ENCODE data around the gene MRPS31.

MRPS31 gene

DNA sequence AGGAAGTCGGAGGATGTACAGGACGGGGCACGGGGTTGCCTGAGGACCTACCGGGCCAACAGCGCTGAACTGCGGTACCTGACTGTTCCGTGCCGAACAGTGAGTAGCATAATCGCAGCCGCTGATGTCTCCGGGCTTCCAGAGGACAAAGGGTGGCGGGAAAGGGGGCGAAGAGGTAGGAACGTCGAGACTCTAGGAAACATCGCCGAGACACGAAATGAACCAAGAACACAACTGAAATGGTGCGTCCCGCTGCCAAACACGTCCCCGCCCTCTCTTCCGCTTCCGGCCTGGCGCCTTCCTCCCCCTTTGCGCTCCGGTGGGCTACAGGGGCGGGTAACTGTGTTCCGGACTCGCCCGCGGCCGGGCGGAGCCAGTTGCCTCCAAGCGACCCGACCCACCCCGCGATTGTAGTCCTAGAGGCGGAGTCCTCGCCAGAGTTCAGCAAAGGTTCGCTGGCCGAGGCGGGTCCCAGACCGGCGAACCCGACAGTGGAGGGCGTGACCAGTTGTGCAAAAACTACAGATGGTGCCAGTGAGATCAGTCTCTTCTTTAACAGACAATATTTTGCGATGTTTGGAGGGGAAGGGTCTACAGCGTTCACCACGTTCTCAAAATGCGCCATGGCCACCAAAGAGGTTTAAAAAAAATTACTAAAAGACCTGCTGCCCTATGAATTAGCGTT, at the start of gene MRPS31:
Gene MRPS31, minus strand, starts transcription at position 257 of the 685 bp plus-strand sequence. Its CDS starts 54 bp downstream, at position 203.
- peak; percentile 94 for DNase-seq (ENCODE audit: low spot score)

DNA sequence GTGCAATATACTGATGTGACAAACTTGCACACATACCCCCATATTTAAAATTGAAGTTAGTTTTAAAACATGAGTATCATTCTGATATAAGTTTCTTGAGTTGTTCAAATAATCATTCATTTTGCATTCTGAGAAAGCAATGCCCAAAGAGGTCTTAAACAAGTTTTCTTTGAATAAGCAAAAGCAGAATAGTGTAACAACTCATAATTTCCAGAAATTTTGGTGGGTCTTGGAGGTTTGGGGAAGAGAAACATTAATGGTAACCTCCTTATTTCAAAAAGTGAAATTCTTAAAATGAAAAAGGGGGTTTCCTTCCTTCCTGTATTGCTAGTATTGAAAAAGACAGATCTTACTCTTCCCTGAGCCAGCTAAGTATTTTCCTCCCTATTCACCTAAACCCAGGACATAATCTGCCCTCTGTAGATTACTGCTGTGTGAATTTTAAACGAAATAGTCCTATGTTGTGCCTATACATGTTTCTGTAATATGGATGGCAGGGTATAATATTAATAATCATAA, 48.9 kb upstream of the MRPS31 start:
- no peak for DNase-seq (ENCODE audit: low spot score)

DNA sequence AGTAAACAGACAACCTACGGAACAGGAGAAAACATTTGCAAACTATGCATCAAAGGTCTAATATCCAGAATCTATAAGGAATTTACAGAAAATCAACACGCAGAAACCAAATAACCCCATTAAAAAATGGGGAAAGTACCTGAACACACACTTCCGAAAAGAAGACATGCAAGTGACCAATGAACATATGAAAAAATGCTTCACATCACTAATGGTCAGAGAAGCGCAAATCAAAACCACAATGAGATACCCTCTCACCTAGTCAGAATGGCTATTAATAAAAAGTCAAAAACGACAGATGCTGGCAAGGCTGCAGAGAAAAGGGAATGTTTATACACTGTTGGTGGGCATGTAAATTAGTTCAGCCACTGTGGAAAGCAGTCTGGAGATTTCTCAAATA, 47.9 kb upstream of the MRPS31 start:
- DNase-seq (ENCODE audit: low spot score) = no peak

DNA sequence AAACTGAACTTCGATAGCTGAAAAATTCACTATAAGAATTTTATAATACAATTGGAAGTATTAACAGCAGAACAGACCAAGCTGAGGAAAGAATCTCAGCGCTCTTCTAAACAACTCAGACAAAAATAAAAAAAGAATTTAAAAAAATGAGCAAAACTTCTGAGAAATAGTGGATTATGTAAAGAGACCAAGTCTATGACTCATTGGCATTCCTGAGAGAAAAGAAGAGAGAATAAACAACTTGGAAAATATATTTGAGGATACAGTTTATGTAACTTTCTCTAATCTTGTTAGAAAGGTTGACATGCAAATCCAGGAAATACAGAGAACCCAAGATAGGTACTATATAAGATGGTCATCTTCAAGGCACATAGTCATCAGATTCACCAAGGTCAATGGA, 43.8 kb upstream of the MRPS31 start:
- DNase-seq (ENCODE audit: low spot score) = no peak

DNA sequence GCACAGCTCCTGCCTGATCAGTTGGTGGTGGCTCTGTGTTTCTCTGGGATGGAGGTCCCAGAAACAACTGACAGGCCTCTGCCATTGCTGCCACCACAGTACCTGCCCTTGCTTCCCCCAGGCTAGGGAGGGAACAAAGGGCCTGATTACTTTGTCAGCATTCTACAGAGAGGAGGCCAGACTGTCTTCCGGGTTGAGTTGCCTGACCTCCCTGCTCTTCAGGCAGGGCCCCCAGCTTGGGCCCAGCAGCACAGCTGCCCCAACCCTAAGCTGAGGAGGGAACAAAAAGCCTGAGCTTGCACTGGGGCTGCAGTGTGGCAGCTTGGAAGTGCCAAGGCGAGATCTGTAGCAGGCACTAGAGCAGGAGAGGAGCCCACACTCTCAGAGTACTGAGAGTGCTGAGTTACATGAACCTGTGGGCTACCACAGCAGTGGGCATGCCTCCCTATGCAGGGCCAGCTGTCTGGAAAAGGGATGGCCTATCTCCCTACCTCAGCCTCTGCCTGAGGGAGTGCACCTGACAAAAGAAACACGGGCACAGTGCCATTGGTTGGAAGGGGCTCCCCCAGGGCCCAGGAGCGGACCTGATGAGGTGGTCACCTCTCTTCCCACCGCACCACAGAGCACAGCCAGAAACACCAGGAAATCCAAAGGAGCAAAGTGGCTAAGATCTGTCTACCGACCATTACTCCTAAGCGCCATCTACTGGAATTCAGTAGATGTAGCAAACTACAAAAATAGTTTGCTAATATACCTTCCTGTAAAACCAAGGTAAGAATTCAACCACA, 42.9 kb upstream of the MRPS31 start:
- peak; percentile 35 for DNase-seq (ENCODE audit: low spot score)

DNA sequence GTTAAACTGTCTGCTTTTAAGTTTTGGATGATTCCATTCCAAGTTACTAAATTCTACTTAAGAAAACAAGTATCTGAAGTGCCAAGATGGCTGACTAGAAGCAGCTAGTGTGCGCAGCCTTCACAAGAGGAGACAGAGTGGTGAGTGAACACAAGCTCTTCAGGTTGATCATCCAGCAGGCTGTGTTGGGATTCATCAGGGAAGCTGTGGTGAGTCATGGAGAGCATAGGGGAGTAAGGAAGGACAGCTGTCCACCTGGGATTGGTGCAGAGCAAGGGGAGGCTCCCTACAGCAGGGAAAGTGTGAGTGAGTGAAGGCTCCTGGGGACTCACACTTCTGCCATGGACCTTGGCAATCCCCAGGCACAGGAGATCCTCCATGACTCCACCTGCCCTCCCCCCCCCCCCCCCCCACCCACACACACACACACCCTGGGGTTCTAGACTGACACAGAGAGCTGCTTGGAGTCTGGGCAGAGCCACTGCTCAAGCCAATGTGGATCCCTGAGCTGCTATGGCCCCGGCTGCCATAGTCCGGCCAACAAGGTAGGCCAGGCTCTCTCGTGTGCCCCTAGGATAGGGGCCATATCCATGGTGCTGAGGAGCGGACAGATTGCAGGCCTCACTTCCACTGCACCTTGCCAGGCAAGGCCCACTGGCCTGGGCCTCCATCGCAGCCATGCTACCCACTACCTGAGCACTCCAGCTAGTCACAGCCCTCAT, 41.9 kb upstream of the MRPS31 start:
- no peak for DNase-seq (ENCODE audit: low spot score)

DNA sequence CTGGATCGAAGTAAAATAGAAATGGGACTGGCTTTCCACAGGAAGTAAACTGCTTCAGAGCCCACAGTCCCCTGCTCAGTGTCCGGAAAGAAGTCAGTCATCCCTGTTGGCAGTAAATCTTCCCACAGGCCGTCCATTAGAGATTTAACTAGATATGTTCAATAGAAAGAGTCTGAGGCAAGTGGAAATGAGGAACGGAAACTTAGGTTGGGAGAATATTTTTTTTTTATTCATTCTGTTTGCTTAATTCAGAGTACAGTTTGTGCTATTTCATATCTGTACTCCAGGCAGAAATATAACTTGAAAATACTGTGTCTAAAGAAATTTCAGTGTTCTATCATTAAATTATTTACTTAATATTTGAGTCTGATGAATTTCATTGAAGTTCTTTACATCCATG, 41.1 kb upstream of the MRPS31 start:
- no peak for DNase-seq (ENCODE audit: low spot score)

DNA sequence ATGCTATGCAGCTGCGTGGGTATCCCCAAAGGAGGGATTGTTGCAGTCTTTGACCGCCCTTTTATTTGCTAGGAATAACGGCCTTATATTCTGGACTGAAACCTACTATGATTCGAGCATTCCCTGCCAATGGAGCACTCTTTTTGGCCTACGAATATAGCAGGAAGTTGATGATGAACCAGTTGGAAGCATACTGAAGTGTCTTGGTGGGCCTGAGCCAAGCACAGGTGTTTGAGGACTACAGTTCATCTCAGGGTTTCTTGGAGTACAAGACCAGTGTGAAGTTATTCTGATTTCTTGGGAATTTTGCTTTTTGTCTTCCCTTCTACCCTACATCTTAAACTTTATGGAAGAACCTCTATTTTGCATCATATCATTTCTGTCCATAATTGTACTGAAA, 38.5 kb upstream of the MRPS31 start:
- DNase-seq (ENCODE audit: low spot score) = no peak

DNA sequence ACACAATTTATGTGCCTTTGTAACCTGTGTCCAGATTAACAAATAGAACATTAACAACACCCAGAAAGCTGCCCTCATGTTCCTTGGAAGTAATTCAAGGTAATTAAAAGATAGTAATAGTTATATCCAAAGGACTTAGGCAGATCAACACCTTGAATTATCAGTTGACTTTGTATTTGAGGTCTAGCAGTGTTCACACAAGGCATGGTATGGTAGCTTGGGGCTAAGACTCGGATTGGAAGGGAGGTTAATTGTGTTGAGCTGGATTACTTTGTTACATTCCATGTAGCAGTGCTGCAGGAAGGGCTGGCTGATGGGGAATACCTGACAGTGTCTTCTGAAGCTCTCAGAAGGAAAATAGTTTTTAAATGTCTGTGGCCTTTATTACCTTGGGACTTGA, 35.3 kb upstream of the MRPS31 start:
- no peak for DNase-seq (ENCODE audit: low spot score)

DNA sequence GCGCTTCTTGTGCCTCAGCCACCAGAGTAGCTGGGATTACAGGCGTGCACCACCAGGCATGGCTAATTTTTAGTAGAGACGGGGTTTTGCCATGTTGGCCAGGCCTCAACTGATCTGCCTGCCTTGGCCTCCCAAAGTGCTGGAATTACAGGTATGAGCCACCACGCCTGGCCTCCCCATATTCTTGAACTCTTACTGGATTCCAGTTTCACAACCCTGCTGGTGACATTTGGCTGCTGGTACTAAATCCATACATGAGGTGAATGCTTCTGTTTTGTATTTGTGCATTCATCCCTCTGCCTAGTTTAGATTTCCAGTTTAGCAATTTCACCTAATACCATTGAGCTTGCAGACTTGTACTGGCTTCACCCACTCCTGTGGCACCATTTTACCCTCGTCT, 32.3 kb upstream of the MRPS31 start:
- DNase-seq (ENCODE audit: low spot score) = no peak

DNA sequence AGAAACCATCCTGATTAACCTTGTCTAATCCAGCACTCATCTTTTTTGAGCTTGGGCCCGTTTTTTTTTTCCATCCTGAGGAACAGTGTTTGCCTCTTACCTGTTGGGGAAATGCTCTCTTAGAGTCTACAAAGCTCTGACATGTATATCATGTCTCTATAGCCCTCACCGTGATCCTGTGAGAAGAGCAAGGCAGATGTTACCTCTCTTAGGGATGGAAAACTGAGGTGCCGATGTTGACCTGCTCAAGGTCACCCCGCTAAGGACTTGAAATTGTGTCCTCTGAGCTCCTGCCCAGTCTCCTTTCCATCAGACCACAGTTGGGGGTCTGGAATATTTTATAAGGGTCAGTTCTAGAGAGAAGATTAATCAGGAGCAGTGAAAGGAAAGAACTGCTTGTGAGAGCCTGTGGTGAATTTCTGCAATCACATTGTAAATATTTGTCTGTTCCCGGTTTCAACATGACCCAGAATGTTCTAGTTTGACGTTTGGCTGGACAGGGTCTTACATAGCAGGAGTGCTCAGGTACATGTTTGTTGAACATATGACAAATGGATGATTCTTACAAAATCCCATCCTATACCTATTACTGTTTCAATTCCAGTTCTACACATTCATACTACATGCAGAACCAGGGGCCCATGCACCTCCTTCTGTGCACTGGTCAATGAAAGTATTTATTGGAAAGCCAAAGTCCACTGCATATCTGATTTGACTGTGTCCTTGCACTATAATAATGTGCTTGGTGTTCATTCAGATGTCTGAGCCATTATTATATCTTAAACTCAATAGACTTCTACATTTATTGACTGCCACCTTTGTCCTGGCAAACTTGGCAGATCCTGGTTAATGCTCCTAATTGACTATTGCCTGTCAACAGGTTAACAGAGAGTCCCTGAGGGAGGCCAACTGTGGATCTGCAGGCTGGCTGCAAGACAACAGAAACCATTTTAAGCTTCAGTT, 30.5 kb upstream of the MRPS31 start:
- no peak for DNase-seq (ENCODE audit: low spot score)

DNA sequence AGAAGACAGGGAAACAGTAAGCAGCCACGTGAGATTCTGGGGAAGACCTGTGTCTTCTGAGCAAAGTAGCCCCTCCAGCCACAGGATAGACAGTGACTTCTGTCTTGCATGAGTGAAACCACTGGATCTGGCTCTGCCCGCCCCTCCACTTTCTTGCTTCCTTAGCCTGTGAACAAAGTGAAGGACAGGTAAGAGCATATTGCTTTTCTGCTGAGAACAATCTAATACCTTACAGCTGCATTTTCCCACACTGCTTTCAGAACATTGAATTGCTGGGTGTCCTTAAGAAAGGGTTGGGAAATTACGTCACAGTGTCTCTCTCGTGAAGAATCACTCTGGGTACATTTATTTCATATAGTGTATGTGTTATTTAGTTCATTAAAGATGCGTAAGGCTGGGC, 29.6 kb upstream of the MRPS31 start:
- DNase-seq (ENCODE audit: low spot score) = no peak

DNA sequence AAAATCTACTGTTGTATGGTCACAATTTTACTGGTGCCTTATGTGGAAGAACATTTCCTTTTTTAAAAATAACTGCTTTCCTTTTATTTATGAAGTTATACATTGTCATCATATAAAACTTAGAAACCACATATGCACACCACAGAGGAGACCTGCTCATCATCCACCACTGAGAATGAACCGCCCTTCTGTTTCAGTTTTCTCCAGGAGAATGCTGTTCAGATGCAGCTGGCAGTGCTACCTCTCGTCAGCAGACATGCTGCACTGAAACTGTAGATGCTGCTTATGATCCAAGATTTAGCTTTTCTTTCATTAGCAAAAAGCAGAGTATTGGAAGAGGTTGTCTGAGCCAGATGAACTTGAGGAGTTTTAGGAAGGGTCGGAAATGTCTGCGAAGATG, 28.5 kb upstream of the MRPS31 start:
- DNase-seq (ENCODE audit: low spot score) = no peak

DNA sequence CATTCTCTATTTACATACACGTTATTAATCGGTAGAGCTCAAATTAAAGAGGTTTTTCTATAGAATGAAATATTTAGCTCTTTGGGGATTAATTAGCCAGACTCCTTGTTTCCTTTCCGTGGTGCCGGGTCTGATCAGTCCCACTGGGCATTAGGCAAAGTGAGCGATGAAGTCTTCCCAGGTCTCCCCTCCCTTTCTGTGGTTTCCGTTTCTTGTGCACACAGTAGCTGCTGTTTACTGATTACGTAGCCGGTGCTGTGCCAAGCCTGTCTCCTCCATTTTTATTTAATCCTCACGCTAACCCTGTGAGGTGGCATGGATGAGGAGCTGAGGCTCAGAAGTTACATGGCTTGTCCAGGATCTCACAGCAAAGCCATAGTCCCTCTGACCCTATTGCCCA, 27.4 kb upstream of the MRPS31 start:
- no peak for DNase-seq (ENCODE audit: low spot score)

DNA sequence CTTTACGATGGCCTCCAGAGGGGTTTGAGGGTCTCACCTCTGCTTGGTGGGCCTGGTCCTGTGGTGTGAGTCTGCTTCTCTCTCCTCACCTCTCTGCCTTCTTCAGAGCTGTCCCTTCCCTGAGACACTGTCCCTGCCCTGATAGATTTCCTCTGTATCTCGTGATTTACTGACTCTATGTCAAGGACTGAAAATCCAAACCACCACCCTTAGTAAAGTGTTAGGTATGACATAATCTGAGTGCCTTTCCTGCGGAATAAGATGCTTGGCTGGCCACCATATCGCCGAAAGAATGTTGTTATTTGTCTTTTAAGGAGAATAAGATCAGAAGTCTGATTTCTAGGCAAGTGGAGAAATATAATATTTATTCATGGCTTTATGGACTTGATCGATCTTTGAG, 25.7 kb upstream of the MRPS31 start:
- DNase-seq (ENCODE audit: low spot score) = no peak

DNA sequence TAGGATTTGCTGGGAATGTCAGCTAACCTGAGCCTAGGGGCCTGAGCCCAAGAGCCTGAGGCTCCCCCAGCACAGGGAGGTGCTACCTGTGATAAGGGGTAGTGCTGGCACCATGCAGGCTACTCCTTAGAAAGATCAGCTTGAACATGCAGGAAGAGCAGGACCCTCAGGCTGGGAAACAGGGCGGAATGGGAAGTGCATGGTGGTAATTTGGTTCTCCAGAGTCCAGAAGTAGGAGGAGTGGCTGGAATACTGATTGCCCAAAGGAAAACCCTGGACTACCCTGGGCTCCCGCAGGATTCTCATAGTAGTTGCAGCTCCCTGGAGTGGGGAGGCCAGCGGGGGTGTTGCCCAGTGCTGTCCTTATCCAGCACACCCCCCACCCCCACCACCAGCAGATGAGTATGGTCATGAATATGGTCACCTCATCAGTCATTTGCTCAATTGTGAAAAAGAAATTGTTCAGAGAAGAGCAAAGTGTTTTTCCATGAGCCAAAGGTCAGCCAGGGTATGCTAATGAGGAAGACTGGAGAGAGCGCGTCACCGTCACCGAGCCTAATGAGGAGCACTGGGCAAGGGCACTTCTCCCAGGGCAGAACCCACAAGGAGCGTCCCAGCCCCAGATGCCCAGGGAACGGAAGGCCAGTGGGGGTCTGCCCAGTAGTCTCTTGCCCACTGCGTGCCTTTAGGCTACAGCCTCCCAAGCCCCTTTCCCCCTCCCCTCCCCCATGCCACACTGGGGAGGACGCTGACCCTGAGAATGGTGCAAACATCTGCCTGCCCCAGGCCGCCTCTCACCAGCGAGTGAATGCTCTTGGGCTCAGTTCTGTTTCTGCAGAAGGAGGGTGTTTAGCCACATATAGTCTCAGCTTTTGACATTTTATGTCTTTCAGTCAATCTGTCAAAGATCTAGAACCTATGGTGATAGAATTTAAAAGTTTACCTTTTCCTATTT, 23.7 kb upstream of the MRPS31 start:
- no peak for DNase-seq (ENCODE audit: low spot score)

DNA sequence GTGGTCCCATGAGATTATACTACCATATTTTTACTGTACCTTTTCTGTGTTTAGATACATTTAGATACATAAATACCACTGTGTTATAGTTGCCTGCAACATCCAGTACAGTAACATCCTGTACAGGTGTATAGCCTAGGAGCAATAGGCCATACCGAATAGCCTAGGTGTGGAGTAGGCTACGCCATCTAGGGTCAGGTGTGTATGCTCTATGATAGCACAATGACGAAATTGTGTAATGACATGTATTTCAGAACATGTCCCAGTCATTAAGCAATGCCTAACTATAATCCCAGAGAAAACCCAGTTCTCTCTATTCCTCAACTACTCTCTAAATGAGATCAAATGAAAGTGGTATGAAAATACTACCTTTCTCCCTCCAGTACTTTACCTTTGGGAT, 22.3 kb upstream of the MRPS31 start:
- no peak for DNase-seq (ENCODE audit: low spot score)

DNA sequence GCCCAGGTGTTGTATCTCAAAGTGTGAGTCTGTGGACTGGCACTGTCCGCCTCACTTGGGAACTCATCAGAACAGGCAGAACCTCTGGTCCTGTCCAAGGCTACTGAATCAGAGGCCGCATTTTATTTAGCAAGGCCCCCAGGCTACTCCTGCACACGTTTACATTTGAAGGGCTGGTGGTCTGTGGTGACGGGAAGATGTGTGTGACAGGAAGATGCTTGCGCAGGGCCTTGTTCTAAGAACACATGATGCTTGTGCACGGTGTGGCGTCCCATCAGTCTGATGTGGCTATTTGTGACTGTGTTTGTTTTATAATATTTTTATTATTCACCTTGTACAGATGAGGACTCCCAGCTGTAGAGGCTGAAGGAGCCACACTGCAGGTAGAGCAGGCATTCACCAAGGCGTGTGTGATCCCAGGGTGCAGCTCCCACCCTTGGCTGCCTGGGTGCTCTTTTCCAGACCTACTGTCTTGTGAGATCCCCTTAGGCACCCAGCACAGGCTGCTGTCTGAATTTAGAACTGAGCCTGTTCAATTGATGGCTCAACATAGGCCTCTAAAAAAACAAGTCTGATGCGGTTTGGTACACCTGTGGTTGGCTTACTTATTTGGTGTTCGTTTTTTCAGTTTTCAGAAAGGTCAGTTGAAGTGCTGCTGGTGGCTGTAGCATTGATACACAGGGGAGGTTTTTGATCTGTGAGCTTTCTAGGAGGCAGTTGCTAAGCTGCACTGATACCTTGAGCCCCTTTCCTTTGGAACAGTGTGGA, 21.5 kb upstream of the MRPS31 start:
- DNase-seq (ENCODE audit: low spot score) = no peak

DNA sequence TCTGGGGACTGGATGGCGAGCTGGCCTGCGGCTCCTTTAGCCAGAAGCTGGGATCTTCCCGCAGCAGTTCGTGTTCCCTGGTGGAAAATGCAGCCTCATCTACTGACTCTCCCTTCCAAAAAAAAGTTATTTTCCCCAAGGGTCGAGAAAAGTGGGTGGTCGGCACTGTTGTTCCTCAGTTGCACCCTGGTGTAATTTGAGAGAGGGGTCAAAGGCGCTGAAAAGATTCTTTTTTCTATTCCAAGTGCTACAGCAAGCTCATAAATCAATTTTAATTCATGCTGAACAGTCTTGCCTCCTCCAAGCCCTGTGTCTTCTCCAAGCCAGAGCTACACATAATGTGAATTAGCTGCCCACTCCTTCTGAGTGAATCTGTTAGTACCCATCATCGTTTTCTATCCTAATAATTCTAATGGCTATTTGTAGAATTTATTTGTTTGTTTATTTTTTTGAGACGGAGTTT, 19.2 kb upstream of the MRPS31 start:
- no peak for DNase-seq (ENCODE audit: low spot score)
